ENCODE measurements around the gene OR51S1. TPM values are rescaled to one million over a fixed set of nuclear protein-coding genes. Genes with fewer than 3 reads are reported as not detected.
"Not testable (repeated sequence)": the region's sequence is repeated elsewhere in the genome, so short reads cannot be mapped to it uniquely, and the experiment has no call there.

The OR51S1 gene
- polyA plus RNA-seq, 1 experiment = not detected

- H3K4me3 ChIP-seq (ENCODE audit: low read depth, low read length) = no peak overlapping the region
- CTCF ChIA-PET = no interaction called here
- no peak for TF ChIP-seq CTCF (IDR thresholded peaks at IDR 0.05; ENCODE audit: low read depth, low read length)
- DNase-seq (ENCODE audit: low read depth, low spot score) = no peak
- no peaks in the 10 kb centered on the region for H3K27me3 ChIP-seq (ENCODE audit: control insufficient read depth, insufficient read depth, low read length)
- H3K9me3 ChIP-seq (ENCODE audit: control insufficient read depth, insufficient read depth, low read length) = no peaks in the 10 kb centered on the region
- no peak overlapping the region for H3K27ac ChIP-seq (ENCODE audit: low read depth, low read length)
- POLR2A ChIA-PET = no interaction called here
Measured at GRCh38 chr11:4863876-4864275, 14.9 kb upstream of the OR51S1 start.

- CTCF ChIA-PET = no interaction called here
- DNase-seq (ENCODE audit: low read depth, low spot score) = no peak
- POLR2A ChIA-PET = no interaction called here
- H3K27me3 ChIP-seq (ENCODE audit: control insufficient read depth, insufficient read depth, low read length) = no peaks in the 10 kb centered on the region
- H3K9me3 ChIP-seq (ENCODE audit: control insufficient read depth, insufficient read depth, low read length) = no peaks in the 10 kb centered on the region
- TF ChIP-seq CTCF (IDR thresholded peaks at IDR 0.05; ENCODE audit: low read depth, low read length) = no peak
- H3K27ac ChIP-seq (ENCODE audit: low read depth, low read length) = no peak overlapping the region
- H3K4me3 ChIP-seq (ENCODE audit: low read depth, low read length) = no peak overlapping the region
Measured at GRCh38 chr11:4862447-4863236, 13.6 kb upstream of the OR51S1 start.

- CTCF ChIA-PET = interaction anchor here (1.2 kb wide), 1 partner anchor 28 kb away, joined by 4 read pairs; no protein-coding TSS in a partner anchor
- H3K27me3 ChIP-seq (ENCODE audit: control insufficient read depth, insufficient read depth, low read length); POLR2A ChIA-PET; H3K27ac ChIP-seq (ENCODE audit: low read depth, low read length); DNase-seq (ENCODE audit: low read depth, low spot score); H3K9me3 ChIP-seq (ENCODE audit: control insufficient read depth, insufficient read depth, low read length); H3K4me3 ChIP-seq (ENCODE audit: low read depth, low read length): not testable (repeated sequence)
Measured at GRCh38 chr11:4854286-4854685, 5.3 kb upstream of the OR51S1 start.

GRCh38 chr11:4851033-4851432 is 2.0 kb upstream of the OR51S1 start:
- ChIA-PET CTCF (interaction anchor here (1.2 kb wide), 1 partner anchor 214 kb away, joined by 7 read pairs; the partner anchor contains the start of gene OR51D1), POLR2A (no interaction called here)
- no peak for DNase-seq (ENCODE audit: low read depth, low spot score)

GRCh38 chr11:4839851-4840549 is 9.0 kb downstream of the OR51S1 start:
- no peaks in the 10 kb centered on the region for H3K27me3 ChIP-seq (ENCODE audit: control insufficient read depth, insufficient read depth, low read length)
- no peak overlapping the region for H3K4me3 ChIP-seq (ENCODE audit: low read depth, low read length)
- ChIA-PET CTCF (no interaction called here), POLR2A (no interaction called here)
- DNase-seq (ENCODE audit: low read depth, low spot score) = no peak
- no peak overlapping the region for H3K27ac ChIP-seq (ENCODE audit: low read depth, low read length)
- no peak for TF ChIP-seq CTCF (IDR thresholded peaks at IDR 0.05; ENCODE audit: low read depth, low read length)
- no peaks in the 10 kb centered on the region for H3K9me3 ChIP-seq (ENCODE audit: control insufficient read depth, insufficient read depth, low read length)

More at GRCh38 chr11:4851033-4851432, 2.0 kb upstream of the OR51S1 start:
- no peak for TF ChIP-seq CTCF (IDR thresholded peaks at IDR 0.05; ENCODE audit: low read depth, low read length)
- H3K4me3 ChIP-seq (ENCODE audit: low read depth, low read length) = no peak overlapping the region
- H3K27ac ChIP-seq (ENCODE audit: low read depth, low read length) = no peak overlapping the region
- no peaks in the 10 kb centered on the region for H3K9me3 ChIP-seq (ENCODE audit: control insufficient read depth, insufficient read depth, low read length)
- no peaks in the 10 kb centered on the region for H3K27me3 ChIP-seq (ENCODE audit: control insufficient read depth, insufficient read depth, low read length)
